ENCODE results near the gene KRTAP5-1. TPM values are rescaled to one million over a fixed set of nuclear protein-coding genes. Genes with fewer than 3 reads are reported as not detected.

Gene KRTAP5-1
- total RNA-seq, 2 experiments from 2014 or later, result not detected

GRCh38 chr11:1540074-1540473 lies 45.0 kb downstream of the KRTAP5-1 start:
- intact Hi-C loops (cut with micrococcal nuclease; ENCODE audit: unreplicated experiment), result no loop called here
- Histone ChIP-seq H3K36me3 (ENCODE audit: insufficient read depth, low read length) (no peaks in the 10 kb centered on the region), H3K4me3 (ENCODE audit: low read depth, low read length, poor library complexity, severe bottlenecking) (no peak overlapping the region), H3K4me1 (ENCODE audit: insufficient read depth, low read length, poor library complexity, severe bottlenecking) (no peaks in the 10 kb centered on the region), H3K27ac (ENCODE audit: low read depth, low read length, poor library complexity, severe bottlenecking) (no peak overlapping the region), H2AFZ (ENCODE audit: low read length) (no peak overlapping the region), H3K79me2 (ENCODE audit: insufficient read depth, low read depth, low read length) (no peaks in the 10 kb centered on the region), H4K20me1 (ENCODE audit: insufficient read depth, low read length) (no peaks in the 10 kb centered on the region), H3K9me2 (ENCODE audit: insufficient read depth, low read length) (no peaks in the 10 kb centered on the region), H3K4me2 (ENCODE audit: low read length) (no peak overlapping the region), H3K9me3 (ENCODE audit: low read length) (no peaks in the 10 kb centered on the region)
- CTCF ChIA-PET (ENCODE audit: unreplicated experiment), result no interaction called here
- POLR2A ChIA-PET, result no interaction called here
- TF ChIP-seq EZH2phosphoT487 (IDR thresholded peaks at IDR 0.05; ENCODE audit: borderline replicate concordance, low read depth, low read length) (no peak), CTCF (conservative IDR thresholded peaks at IDR 0.05; ENCODE audit: low read length) (no peak)
- BruUV-seq (replicated peaks), result no TSS peak
- DNase-seq (ENCODE audit: low spot score), result no peak

- intact Hi-C loops (cut with micrococcal nuclease; ENCODE audit: unreplicated experiment), result no loop called here
- CTCF ChIA-PET (ENCODE audit: unreplicated experiment), result no interaction called here
These were observed 46.9 kb downstream of the KRTAP5-1 start for GRCh38 chr11:1538153-1538552.

More at GRCh38 chr11:1538153-1538552, 46.9 kb downstream of the KRTAP5-1 start:
- Histone ChIP-seq H3K36me3 (ENCODE audit: insufficient read depth, low read length) (no peaks in the 10 kb centered on the region), H3K4me1 (ENCODE audit: insufficient read depth, low read length, poor library complexity, severe bottlenecking) (no peaks in the 10 kb centered on the region), H3K27ac (ENCODE audit: low read depth, low read length, poor library complexity, severe bottlenecking) (no peak overlapping the region), H3K9me2 (ENCODE audit: insufficient read depth, low read length) (no peaks in the 10 kb centered on the region), H3K4me2 (ENCODE audit: low read length) (no peak overlapping the region), H3K9me3 (ENCODE audit: low read length) (no peaks in the 10 kb centered on the region), H2AFZ (ENCODE audit: low read length) (no peak overlapping the region), H3K79me2 (ENCODE audit: insufficient read depth, low read depth, low read length) (no peaks in the 10 kb centered on the region), H4K20me1 (ENCODE audit: insufficient read depth, low read length) (no peaks in the 10 kb centered on the region), H3K4me3 (ENCODE audit: low read depth, low read length, poor library complexity, severe bottlenecking) (no peak overlapping the region)
- TF ChIP-seq CTCF (conservative IDR thresholded peaks at IDR 0.05; ENCODE audit: low read length), result no peak
- TF ChIP-seq EZH2phosphoT487 (IDR thresholded peaks at IDR 0.05; ENCODE audit: borderline replicate concordance, low read depth, low read length), result no peak
- no peak for DNase-seq (ENCODE audit: low spot score)
- no TSS peak for BruUV-seq (replicated peaks)
- POLR2A ChIA-PET, result interaction anchor here (0.6 kb wide), 1 partner anchor 20 kb away, joined by 4 read pairs; no protein-coding TSS in a partner anchor

Data from OCI-LY7 (cell line).